K562 (cell line): ENCODE measurements around the gene GNAI2. TPM values are rescaled to one million over a fixed set of nuclear protein-coding genes. Genes with fewer than 3 reads are reported as not detected.
A peak's percentile ranks its signal among the peaks of the same experiment; 100 is the strongest.

ENCODE experiments used
- ATAC-seq: fragments of 200-7000 bp; cut with Tn5 transposase; 3 replicates; pipeline ENCODE4 v1.9.1; 2020; ENCODE audit warnings: moderate library complexity
- BruUV-seq: library from RNA; stranded (reverse); fragments of 400-500 nt; replicated peaks from 2 replicates; lab custom pipeline; 2021; lab: Mats Ljungman, UMichigan
- CTCF ChIA-PET: fragments of 300-600 bp; formaldehyde crosslinking; extraction: SDS; loops from one replicate; lab custom pipeline; 2021; ENCODE audit warnings: low intra/inter-chr PET ratio; lab: Yijun Ruan, JAX
- POLR2A ChIA-PET: fragments of 300-600, 350-650 bp; sonication (Branson Sonifier 250); formaldehyde crosslinking; extraction: SDS; loops from one replicate; lab custom pipeline; 2021; ENCODE audit warnings: antibody characterized with exemption, inconsistent platforms; lab: Yijun Ruan, JAX
- DNase-seq, 4 experiments: peaks; one replicate each; pipeline versions ENCODE4 v3.0.0 to v3.0.0-alpha.2; 2011 to 2018; ENCODE audit warnings: low spot score in 3 of 4, mixed read lengths in 3 of 4; ENCODE audit errors: extremely low read depth in 1 of 4
- FAIRE-seq: peaks from 2 replicates; lab custom pipeline; 2011; peaks lifted over from hg19 to GRCh38; lab: Jason Lieb, UNC
- H2AFZ ChIP-seq: 2 replicates; pipeline ENCODE4 v1.6.0; 2011; ENCODE audit warnings: low read depth, low read length, control low read depth, inconsistent platforms
- H3K27ac ChIP-seq: fragments of 200-600 bp; 3 replicates; pipeline ENCODE4 v1.8.0; 2011; ENCODE audit warnings: low read depth, mild to moderate bottlenecking, control low read depth, inconsistent platforms, low read length, moderate library complexity, mixed read lengths; ENCODE audit errors: extremely low read depth
- H3K27me3 ChIP-seq, 2 experiments: fragments of 300-600 bp in 1 of 2; 2 replicates in 1 of 2; 3 replicates in 1 of 2; pipeline versions ENCODE4 v1.6.0 to v1.8.0; 2011; ENCODE audit warnings: inconsistent platforms in 2 of 2, low read length in 2 of 2, mild to moderate bottlenecking in 1 of 2, mixed read lengths in 1 of 2, moderate library complexity in 1 of 2; ENCODE audit not compliant: control insufficient read depth in 2 of 2, insufficient read depth in 2 of 2
- H3K36me3 ChIP-seq: fragments of 300-600 bp; 3 replicates; pipeline ENCODE4 v1.8.0; 2011; ENCODE audit warnings: mild to moderate bottlenecking, low read length, inconsistent platforms; ENCODE audit not compliant: control insufficient read depth, insufficient read depth
- H3K4me1 ChIP-seq, 2 experiments: fragments of 200-600 bp in 1 of 2; replicated peaks in 1 of 2; 2 replicates in 1 of 2; 3 replicates in 1 of 2; pipeline versions ENCODE4 v1.5.1 to v1.8.0; 2011; ENCODE audit warnings: inconsistent platforms in 2 of 2, low read length in 2 of 2, mild to moderate bottlenecking in 1 of 2, mixed read lengths in 1 of 2, moderate library complexity in 1 of 2; ENCODE audit not compliant: control insufficient read depth in 2 of 2, insufficient read depth in 2 of 2
- H3K4me2 ChIP-seq: 2 replicates; pipeline ENCODE4 v1.6.1; 2011; ENCODE audit warnings: low read length, control low read depth, inconsistent platforms, mixed read lengths; ENCODE audit not compliant: insufficient read depth
- H3K4me3 ChIP-seq: fragments of 200-600 bp; sonication (generic), shearing (Covaris generic); 2 replicates; pipeline ENCODE4 v1.5.1; 2016; ENCODE audit warnings: control low read depth, inconsistent platforms
- H3K79me2 ChIP-seq: fragments of 200-600 bp; 3 replicates; pipeline ENCODE4 v1.8.0; 2011; ENCODE audit warnings: low read length, inconsistent platforms; ENCODE audit not compliant: control insufficient read depth, insufficient read depth
- H3K9ac ChIP-seq, 2 experiments: 2 replicates each; pipeline versions ENCODE4 v1.6.0 to v1.6.1; 2011; ENCODE audit warnings: low read depth in 2 of 2, low read length in 2 of 2, control low read depth in 1 of 2, inconsistent platforms in 1 of 2, mild to moderate bottlenecking in 1 of 2, mixed read lengths in 1 of 2; ENCODE audit not compliant: insufficient read depth in 1 of 2
- H3K9me1 ChIP-seq: one replicate; pipeline ENCODE4 v1.6.0; 2011; ENCODE audit warnings: inconsistent platforms, mild to moderate bottlenecking, low read length, moderate library complexity; ENCODE audit not compliant: control insufficient read depth, insufficient read depth
- H3K9me3 ChIP-seq: replicated peaks from 2 replicates; pipeline ENCODE4 v1.5.1; 2011; ENCODE audit warnings: low read depth, low read length, inconsistent platforms; ENCODE audit not compliant: control insufficient read depth, insufficient read depth
- H4K20me1 ChIP-seq: replicated peaks from 2 replicates; pipeline ENCODE4 v1.6.1; 2011; ENCODE audit warnings: low read length, inconsistent platforms, mixed read lengths; ENCODE audit not compliant: control insufficient read depth, insufficient read depth
- ATF6 ChIP-seq: sonication (generic); formaldehyde crosslinking; IDR thresholded peaks from 2 replicates; pipeline ENCODE4 v1.4.0; 2020; ENCODE audit warnings: mild to moderate bottlenecking, missing genetic modification reagents
- CREM ChIP-seq: IDR thresholded peaks from 2 replicates; pipeline ENCODE4 v1.6.1; 2014; ENCODE audit warnings: antibody characterized with exemption, low read depth
- CTCFL ChIP-seq: IDR thresholded peaks from 2 replicates; pipeline ENCODE4 v1.6.1; 2011; ENCODE audit warnings: borderline replicate concordance, low read depth, mild to moderate bottlenecking, moderate library complexity, low read length; ENCODE audit not compliant: insufficient read depth, poor library complexity, severe bottlenecking
- GABPB1 ChIP-seq: sonication (generic); formaldehyde crosslinking; IDR thresholded peaks from 2 replicates; pipeline ENCODE4 v1.8.0; 2022; ENCODE audit warnings: mild to moderate bottlenecking, missing genetic modification reagents
- NR1H2 ChIP-seq: sonication (generic); formaldehyde crosslinking; IDR thresholded peaks from 2 replicates; pipeline ENCODE4 v1.4.0; 2020; ENCODE audit warnings: mild to moderate bottlenecking, missing genetic modification reagents
- SMAD2 ChIP-seq: fragments of 150-350 bp; IDR thresholded peaks from 2 replicates; pipeline ENCODE4 v1.6.1; 2014; ENCODE audit warnings: low read depth, mild to moderate bottlenecking, low read length
- WGBS: fragments of 100-300 bp; shearing (Covaris generic); methylation state at CpG from one replicate; pipeline ENCODE4 v1.1.6; 2016; ENCODE audit warnings: low coverage, mixed read lengths; ENCODE audit not compliant: insufficient coverage; ENCODE audit errors: missing lambda C conversion rate; 5-methylcytosine and 5-hydroxymethylcytosine counted together
- in situ Hi-C: fragments of 300-500 bp; cut with MboI; formaldehyde crosslinking; loops from 4 replicates; pipeline ENCODE4 v1.15.0; 2018; ENCODE audit warnings: inconsistent platforms, mixed read lengths
- intact Hi-C: fragments of 100-400 bp; cut with micrococcal nuclease; formaldehyde crosslinking; loops from 2 replicates; pipeline ENCODE4 v1.14.2; 2022
- polyA plus RNA-seq, 8 experiments: library from polyadenylated mRNA; depleted of rRNA in 4 of 8; stranded (reverse) in 5 of 8; unstranded in 3 of 8; fragments of >200 nt; fragmentation: Nextera tagmentation in 2 of 8; fragmentation: Illumina TruSeq in 1 of 8; extraction: Ambion mirVana in 2 of 8; extraction: Trizol in 1 of 8; gene quantifications; 2 replicates each; pipeline versions ENCODE4 v1.2.1 to v1.2.3, GENCODE V29; 2011 to 2014; ENCODE audit warnings: inconsistent platforms in 1 of 8, missing spikeins in 1 of 8
- total RNA-seq, 7 experiments: library from RNA; depleted of rRNA in 6 of 7; stranded (reverse); fragments of >200 nt in 6 of 7; fragmentation: Illumina TruSeq in 2 of 7; extraction: Trizol in 2 of 7; gene quantifications; 2 replicates each; pipeline versions ENCODE4 v1.2.1 to v1.2.3, GENCODE V29; 2011 to 2021; ENCODE audit warnings: low replicate concordance in 1 of 7
- TF ChIP-seq, protein P1 (sequence below), 2 experiments: fragments of 450-650 bp; formaldehyde crosslinking in 1 of 2; IDR thresholded peaks; 2 replicates each; pipeline versions ENCODE4 v1.4.0 to v1.6.1; 2014 to 2020; ENCODE audit warnings: mild to moderate bottlenecking in 2 of 2, borderline replicate concordance in 1 of 2, low read depth in 1 of 2

The GNAI2 gene
- total and polyA plus RNA-seq, 9 of the 15 experiments (the other 6 are each of a cell fraction or from before 2014, with no cell fraction given) = 1.1 to 72.2 (median 42.7) TPM

DNA sequence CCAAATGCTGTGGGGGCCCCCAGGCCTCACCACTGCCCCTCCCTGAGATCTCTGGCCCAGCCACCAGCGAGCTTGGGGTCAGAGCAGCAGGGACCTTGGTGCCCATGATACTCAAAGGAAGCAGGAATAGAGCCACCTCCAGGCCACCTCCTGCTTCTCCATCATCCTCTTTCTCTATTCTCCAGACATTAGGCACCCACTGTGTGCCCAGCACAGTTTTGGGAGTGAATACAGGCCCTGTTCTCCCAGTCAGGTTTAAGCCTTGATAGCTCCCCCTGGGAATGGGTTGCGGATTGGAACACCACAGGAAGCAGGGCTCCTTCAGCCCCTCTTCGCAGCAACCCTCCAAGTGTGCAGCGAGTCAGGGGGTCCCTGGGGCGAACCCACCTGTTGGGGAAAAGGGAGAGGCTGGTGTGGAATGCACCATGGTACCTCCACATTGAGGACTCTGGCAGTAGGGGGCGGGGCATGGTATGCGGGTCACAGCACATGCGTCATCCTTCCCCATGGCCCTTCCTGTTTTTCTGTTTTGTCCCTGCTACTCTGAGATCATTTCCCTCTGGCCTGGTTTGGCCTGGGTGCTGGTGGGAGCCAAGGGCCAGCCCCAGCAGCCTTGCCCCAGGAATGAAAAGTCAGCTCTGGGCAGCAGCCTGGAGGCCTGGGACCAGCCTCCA, 18.7 kb downstream of the GNAI2 start (continued):
- peak; percentile 55; the same call in 1 of the 2 replicates for TF ChIP-seq CREM

- no peak for DNase-seq
- in situ Hi-C loops (no loop called here), intact Hi-C loops (no loop called here)
- Histone ChIP-seq H3K4me3 (no peak overlapping the region), H3K4me2 (no peak overlapping the region), H3K79me2 (no peaks in the 10 kb centered on the region; the same call in 2 of the 3 replicates), H3K9ac (peak overlapping the region in 1 of 2 experiments; percentile 17; a peak in 1 of 4 replicates), H3K36me3 (peaks cover 30% of the 10 kb centered on the region; the same call in 2 of the 3 replicates), H2AFZ (no peak overlapping the region), H4K20me1 (no peaks in the 10 kb centered on the region), H3K27me3 (no peaks in the 10 kb centered on the region), H3K4me1 (peaks cover 0 to 31% of the 10 kb centered on the region in 2 experiments; a peak in 2 of 5 replicates), H3K9me3 (peaks cover 4% of the 10 kb centered on the region; the same call in 1 of the 2 replicates), H3K9me1 (no peaks in the 10 kb centered on the region), H3K27ac (no peak overlapping the region)
- 93% methylated on average over 6 of the region's 9 CpGs for WGBS
- no peak for ATAC-seq
- FAIRE-seq = no peak
- ChIA-PET POLR2A (no interaction called here), CTCF (no interaction called here)
- no TSS peak for BruUV-seq
- TF ChIP-seq SMAD2 = no peak
- no peak for TF ChIP-seq GABPB1 (CRISPR knock-in tag)
- TF ChIP-seq, protein P1, sequence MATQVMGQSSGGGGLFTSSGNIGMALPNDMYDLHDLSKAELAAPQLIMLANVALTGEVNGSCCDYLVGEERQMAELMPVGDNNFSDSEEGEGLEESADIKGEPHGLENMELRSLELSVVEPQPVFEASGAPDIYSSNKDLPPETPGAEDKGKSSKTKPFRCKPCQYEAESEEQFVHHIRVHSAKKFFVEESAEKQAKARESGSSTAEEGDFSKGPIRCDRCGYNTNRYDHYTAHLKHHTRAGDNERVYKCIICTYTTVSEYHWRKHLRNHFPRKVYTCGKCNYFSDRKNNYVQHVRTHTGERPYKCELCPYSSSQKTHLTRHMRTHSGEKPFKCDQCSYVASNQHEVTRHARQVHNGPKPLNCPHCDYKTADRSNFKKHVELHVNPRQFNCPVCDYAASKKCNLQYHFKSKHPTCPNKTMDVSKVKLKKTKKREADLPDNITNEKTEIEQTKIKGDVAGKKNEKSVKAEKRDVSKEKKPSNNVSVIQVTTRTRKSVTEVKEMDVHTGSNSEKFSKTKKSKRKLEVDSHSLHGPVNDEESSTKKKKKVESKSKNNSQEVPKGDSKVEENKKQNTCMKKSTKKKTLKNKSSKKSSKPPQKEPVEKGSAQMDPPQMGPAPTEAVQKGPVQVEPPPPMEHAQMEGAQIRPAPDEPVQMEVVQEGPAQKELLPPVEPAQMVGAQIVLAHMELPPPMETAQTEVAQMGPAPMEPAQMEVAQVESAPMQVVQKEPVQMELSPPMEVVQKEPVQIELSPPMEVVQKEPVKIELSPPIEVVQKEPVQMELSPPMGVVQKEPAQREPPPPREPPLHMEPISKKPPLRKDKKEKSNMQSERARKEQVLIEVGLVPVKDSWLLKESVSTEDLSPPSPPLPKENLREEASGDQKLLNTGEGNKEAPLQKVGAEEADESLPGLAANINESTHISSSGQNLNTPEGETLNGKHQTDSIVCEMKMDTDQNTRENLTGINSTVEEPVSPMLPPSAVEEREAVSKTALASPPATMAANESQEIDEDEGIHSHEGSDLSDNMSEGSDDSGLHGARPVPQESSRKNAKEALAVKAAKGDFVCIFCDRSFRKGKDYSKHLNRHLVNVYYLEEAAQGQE (IDR thresholded peaks at IDR 0.05; ENCODE audit: borderline replicate concordance) = no peak
- TF ChIP-seq, protein P1 (CRISPR knock-in tag; IDR thresholded peaks at IDR 0.05; ENCODE audit: low read depth) = no peak
- no peak for TF ChIP-seq ATF6 (CRISPR knock-in tag)
- TF ChIP-seq CTCFL = no peak
- TF ChIP-seq NR1H2 = no peak
These were observed 19.2 kb downstream of the GNAI2 start for GRCh38 chr3:50255251-50255615.
